Erythroblast (primary cell): ENCODE results near the gene RASEF.

ENCODE experiments used
- GATA1 ChIP-seq: IDR thresholded peaks from 2 replicates; pipeline ENCODE4 v1.6.1; 2011; ENCODE audit warnings: low read depth, mild to moderate bottlenecking, control low read depth, low read length, moderate library complexity
- POLR2A ChIP-seq: IDR thresholded peaks from 2 replicates; pipeline ENCODE4 v1.6.1; 2011; ENCODE audit warnings: mild to moderate bottlenecking, low read length

GRCh38 chr9:83062651-83063527, at the start of gene RASEF:
- no peak for TF ChIP-seq POLR2A
- no peak for TF ChIP-seq GATA1
